NCI-H1105 (cell line): ENCODE data around the gene BLOC1S3.

Experiments
- DNase-seq: peaks from one replicate; lab custom pipeline; 2025; lab: John Stamatoyannopoulos, UW

The BLOC1S3 gene

GRCh38 chr19:45146251-45146650, 32.3 kb upstream of the BLOC1S3 start:
- no peak for DNase-seq

GRCh38 chr19:45146741-45147205, 31.8 kb upstream of the BLOC1S3 start:
- DNase-seq, result no peak

GRCh38 chr19:45147835-45148676, 30.5 kb upstream of the BLOC1S3 start:
- no peak for DNase-seq

- DNase-seq, result no peak
Observed at GRCh38 chr19:45149129-45149528, 29.5 kb upstream of the BLOC1S3 start.

GRCh38 chr19:45150180-45150579, 28.4 kb upstream of the BLOC1S3 start:
- DNase-seq, result no peak

GRCh38 chr19:45150751-45151281, 27.8 kb upstream of the BLOC1S3 start:
- DNase-seq, result no peak

GRCh38 chr19:45151320-45151719, 27.3 kb upstream of the BLOC1S3 start:
- DNase-seq, result no peak

GRCh38 chr19:45151821-45152503, 26.6 kb upstream of the BLOC1S3 start:
- DNase-seq, result no peak

- DNase-seq, result peak; percentile 47
Observed at GRCh38 chr19:45152504-45153338, 25.9 kb upstream of the BLOC1S3 start.

GRCh38 chr19:45153339-45154063, 25.1 kb upstream of the BLOC1S3 start:
- peak; percentile 7 for DNase-seq

GRCh38 chr19:45154064-45154827, 24.3 kb upstream of the BLOC1S3 start:
- DNase-seq, result no peak

GRCh38 chr19:45156011-45156630, 22.5 kb upstream of the BLOC1S3 start:
- DNase-seq, result no peak

GRCh38 chr19:45156751-45157150, 21.8 kb upstream of the BLOC1S3 start:
- DNase-seq, result no peak

GRCh38 chr19:45158503-45159209, 19.9 kb upstream of the BLOC1S3 start:
- DNase-seq, result no peak

- DNase-seq, result no peak
Observed at GRCh38 chr19:45159210-45159970, 19.2 kb upstream of the BLOC1S3 start.

- DNase-seq, result no peak
Observed at GRCh38 chr19:45159971-45160324, 18.6 kb upstream of the BLOC1S3 start.

GRCh38 chr19:45160870-45161737, 17.5 kb upstream of the BLOC1S3 start, which contains the start of gene NKPD1:
Gene NKPD1 (minus strand): TSS chr19:45160982. CDS start chr19:45160150, 832 bp downstream.
- no peak for DNase-seq
